ENCODE data around the gene ATP1A3. TPM values are rescaled to one million over a fixed set of nuclear protein-coding genes. Genes with fewer than 3 reads are reported as not detected.
"Not testable (repeated sequence)": the region's sequence is repeated elsewhere in the genome, so short reads cannot be mapped to it uniquely, and the experiment has no call there.

The ATP1A3 gene
- 1 to 10 TPM; 3.2 to 4.6 TPM for total RNA-seq
- polyA plus RNA-seq (2013, experiment 1 of 2) = 3.4 TPM
- 4.0 TPM for polyA plus RNA-seq (2013, experiment 2 of 2)
- 0 to 1.2 (median 0.33) reads per million in 172 experiments for total RNA-seq

GRCh38 chr19:41993612-41994483, at the start of gene ATP1A3:
Gene ATP1A3 (minus strand): TSS chr19:41994230. CDS start chr19:41994076, 154 bp downstream.
- H3K9me3 Mint-ChIP-seq = no peaks in the 10 kb centered on the region
- H3K27ac Mint-ChIP-seq = no peak within 1 kb of the TSS
- Histone ChIP-seq H3K36me3 (ENCODE audit: insufficient read depth, low read length) (no peaks in the 10 kb centered on the region), H3K4me1 (ENCODE audit: insufficient read depth, low read length) (peaks cover 32% of the 10 kb centered on the region), H3K27ac (ENCODE audit: low read depth in 1 of 2, low read length in 2 of 2) (no peak within 1 kb of the TSS), H3K9me3 (ENCODE audit: control insufficient read depth in 1 of 2, insufficient read depth in 1 of 2, low read length in 2 of 2) (no peaks in the 10 kb centered on the region), H3K4me3 (ENCODE audit: low read length) (peak within 1 kb of the TSS; percentile 62), H3K27me3 (ENCODE audit: control insufficient read depth in 1 of 2, insufficient read depth in 2 of 2, low read length in 2 of 2) (peaks cover 34 to 39% of the 10 kb centered on the region in 2 experiments)
- DNase-seq (peak; percentile 23 to 81 (median 53)), ATAC-seq (ENCODE audit: poor library complexity) (peak; percentile 75)
- TF ChIP-seq CTCF (IDR thresholded peaks at IDR 0.05) = no peak
- peaks cover 39% of the 10 kb centered on the region for H3K4me1 Mint-ChIP-seq (ENCODE audit: low read depth)
- peak within 1 kb of the TSS; percentile 68 for H3K4me3 Mint-ChIP-seq
- H3K27me3 Mint-ChIP-seq = peaks cover 37% of the 10 kb centered on the region
- H3K36me3 Mint-ChIP-seq (ENCODE audit: low read depth) = no peaks in the 10 kb centered on the region
- ChIA-PET CTCF (no interaction called here), POLR2A (no interaction called here)
- intact Hi-C loops (cut with DNase I, micrococcal nuclease) = no loop called here

GRCh38 chr19:42042455-42043170, 48.6 kb upstream of the ATP1A3 start:
- CTCF ChIA-PET = interaction anchor here (1.0 kb wide), 1 partner anchor 8 kb away, joined by 3 read pairs; no protein-coding TSS in a partner anchor

GRCh38 chr19:42040491-42040890, 46.5 kb upstream of the ATP1A3 start:
- H3K27ac Mint-ChIP-seq; H3K36me3 Mint-ChIP-seq (ENCODE audit: low read depth); CTCF ChIA-PET: not testable (repeated sequence)

More at GRCh38 chr19:42042455-42043170, 48.6 kb upstream of the ATP1A3 start:
- ATAC-seq (ENCODE audit: poor library complexity) = no peak
- TF ChIP-seq CTCF (IDR thresholded peaks at IDR 0.05) = no peak
- H3K36me3 ChIP-seq (ENCODE audit: insufficient read depth, low read length) = no peaks in the 10 kb centered on the region
- no peaks in the 10 kb centered on the region for H3K27me3 Mint-ChIP-seq
- H3K9me3 Mint-ChIP-seq = no peaks in the 10 kb centered on the region
- DNase-seq = no peak
- H3K4me3 ChIP-seq (ENCODE audit: low read length) = no peak overlapping the region
- no peaks in the 10 kb centered on the region for H3K4me1 ChIP-seq (ENCODE audit: insufficient read depth, low read length)
- H3K9me3 ChIP-seq (ENCODE audit: control insufficient read depth in 1 of 2, insufficient read depth in 1 of 2, low read length in 2 of 2) = no peaks in the 10 kb centered on the region
- no peak overlapping the region for H3K27ac ChIP-seq (ENCODE audit: low read depth in 1 of 2, low read length in 2 of 2)
- no peak overlapping the region for H3K4me3 Mint-ChIP-seq
- intact Hi-C loops (cut with DNase I, micrococcal nuclease) = no loop called here
- POLR2A ChIA-PET = no interaction called here
- peaks cover 0 to 2% of the 10 kb centered on the region in 2 experiments for H3K27me3 ChIP-seq (ENCODE audit: control insufficient read depth in 1 of 2, insufficient read depth in 2 of 2, low read length in 2 of 2)
- no peaks in the 10 kb centered on the region for H3K36me3 Mint-ChIP-seq (ENCODE audit: low read depth)
- H3K27ac Mint-ChIP-seq = no peak overlapping the region
- no peaks in the 10 kb centered on the region for H3K4me1 Mint-ChIP-seq (ENCODE audit: low read depth)

More at GRCh38 chr19:42040491-42040890, 46.5 kb upstream of the ATP1A3 start:
- intact Hi-C loops (cut with DNase I, micrococcal nuclease); ATAC-seq (ENCODE audit: poor library complexity); H3K27me3 ChIP-seq (ENCODE audit: control insufficient read depth in 1 of 2, insufficient read depth in 2 of 2, low read length in 2 of 2); H3K27ac ChIP-seq (ENCODE audit: low read depth in 1 of 2, low read length in 2 of 2); DNase-seq; H3K4me1 ChIP-seq (ENCODE audit: insufficient read depth, low read length); H3K36me3 ChIP-seq (ENCODE audit: insufficient read depth, low read length); H3K4me1 Mint-ChIP-seq (ENCODE audit: low read depth); H3K9me3 ChIP-seq (ENCODE audit: control insufficient read depth in 1 of 2, insufficient read depth in 1 of 2, low read length in 2 of 2); H3K9me3 Mint-ChIP-seq; H3K4me3 ChIP-seq (ENCODE audit: low read length); H3K27me3 Mint-ChIP-seq; H3K4me3 Mint-ChIP-seq; POLR2A ChIA-PET: not testable (repeated sequence)

Data from CD4-positive, alpha-beta T cell (primary cell).